Vagina (tissue), 2 donors: Measurements from ENCODE around the gene MED12L.

Experiments used
- CTCF ChIP-seq, 3 experiments: fragments of 450-650 bp in 2 of 3; fragments of 200-600 bp in 1 of 3; sonication (generic) in 1 of 3; IDR thresholded peaks; one replicate each; pipeline ENCODE4 v1.5.1; 2017 to 2019; ENCODE audit warnings: antibody characterized with exemption in 3 of 3, mild to moderate bottlenecking in 2 of 3, moderate library complexity in 2 of 3
- POLR2A ChIP-seq, 2 donors: fragments of 450-650 bp; IDR thresholded peaks; one replicate each; pipeline ENCODE4 v1.6.1; 2017; ENCODE audit warnings: antibody characterized with exemption in 2 of 2, mild to moderate bottlenecking in 2 of 2, moderate library complexity in 2 of 2
- POLR2AphosphoS5 ChIP-seq, 2 donors: sonication (generic); formaldehyde crosslinking; IDR thresholded peaks; one replicate each; pipeline ENCODE4 v1.9.0; 2017; ENCODE audit warnings: antibody characterized with exemption in 2 of 2, mild to moderate bottlenecking in 2 of 2, low read depth in 1 of 2; ENCODE audit not compliant: insufficient read depth in 1 of 2

GRCh38 chr3:151483961-151484520 lies 398.6 kb downstream of the MED12L start:
- TF ChIP-seq CTCF (IDR thresholded peaks at IDR 0.05) (no peak), POLR2A (IDR thresholded peaks at IDR 0.05) (no peak), POLR2AphosphoS5 (IDR thresholded peaks at IDR 0.05; ENCODE audit: insufficient read depth in 1 of 2, low read depth in 1 of 2) (no peak)
